Stimulated activated CD8-positive, alpha-beta memory T cell treated with anti-CD3 and anti-CD28 coated beads, Interleukin-2, amount 100 ng/mL, for 48 hours (primary cell): Measurements from ENCODE around the gene GPR162.
"Not testable (repeated sequence)": the region's sequence is repeated elsewhere in the genome, so short reads cannot be mapped to it uniquely, and the experiment has no call there.

Experiments
- DNase-seq, 2 donors: peaks; one replicate each; pipeline ENCODE4 v3.0.0-alpha.2; 2020; ENCODE audit warnings: low read depth in 2 of 2

GPR162 gene

DNA sequence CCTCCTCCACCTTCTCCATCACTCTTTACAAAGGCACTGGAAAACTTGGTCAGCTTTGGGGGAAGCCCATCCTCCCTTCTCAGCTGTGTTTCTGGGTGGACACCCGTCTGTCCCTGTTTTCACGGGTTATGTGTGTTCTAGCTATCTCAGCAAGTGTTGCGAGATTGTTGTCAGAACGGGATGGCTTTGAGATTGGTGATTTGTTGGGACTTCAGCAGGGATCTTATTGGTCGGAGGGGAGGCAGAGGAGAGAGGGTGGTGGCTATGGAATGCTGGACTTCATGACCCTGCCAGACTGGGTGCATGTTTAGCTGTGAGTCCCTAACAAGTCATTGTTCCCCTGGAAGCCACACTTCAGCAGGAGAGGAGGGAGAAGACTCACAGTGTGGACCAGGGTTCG, 32.4 kb downstream of the GPR162 start:
- no peak for DNase-seq

DNA sequence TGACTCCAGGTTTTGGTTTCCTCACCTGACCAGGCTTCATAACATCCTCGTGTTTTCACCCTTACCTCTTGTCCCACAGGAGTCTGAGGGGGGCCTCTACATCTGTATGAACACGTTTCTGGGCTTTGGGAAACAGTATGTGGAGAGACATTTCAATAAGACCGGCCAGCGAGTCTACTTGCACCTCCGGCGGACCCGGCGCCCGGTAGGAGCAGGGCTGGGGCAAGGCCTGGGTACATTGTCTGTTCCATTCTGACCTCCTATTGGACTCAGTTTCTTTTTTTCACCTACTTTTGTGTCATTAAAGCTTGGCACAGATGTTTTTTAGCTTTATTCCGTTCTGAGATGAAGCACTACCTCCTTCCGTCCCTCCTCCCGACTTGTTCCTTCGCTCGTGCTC, 33.7 kb downstream of the GPR162 start:
- no peak for DNase-seq

DNA sequence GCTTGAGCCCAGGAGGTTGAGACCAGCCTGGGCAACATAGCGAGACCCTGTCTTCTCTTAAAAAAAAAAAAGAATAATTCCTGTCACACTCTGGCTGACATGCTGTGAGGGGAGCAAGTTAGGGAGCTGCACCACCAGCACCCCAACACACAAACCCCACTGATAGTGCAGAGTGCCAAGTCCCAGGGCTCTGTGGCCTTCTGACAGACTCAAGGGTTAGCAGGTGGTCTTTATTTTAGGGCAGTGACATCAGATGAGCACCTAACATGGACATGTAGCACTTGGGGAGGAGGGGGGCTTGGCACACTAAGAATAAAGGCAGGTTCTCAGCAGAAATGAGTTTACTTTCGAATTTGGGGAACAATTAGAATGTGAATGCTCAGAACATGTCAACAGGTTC, 37.2 kb downstream of the GPR162 start:
- no peak for DNase-seq

DNA sequence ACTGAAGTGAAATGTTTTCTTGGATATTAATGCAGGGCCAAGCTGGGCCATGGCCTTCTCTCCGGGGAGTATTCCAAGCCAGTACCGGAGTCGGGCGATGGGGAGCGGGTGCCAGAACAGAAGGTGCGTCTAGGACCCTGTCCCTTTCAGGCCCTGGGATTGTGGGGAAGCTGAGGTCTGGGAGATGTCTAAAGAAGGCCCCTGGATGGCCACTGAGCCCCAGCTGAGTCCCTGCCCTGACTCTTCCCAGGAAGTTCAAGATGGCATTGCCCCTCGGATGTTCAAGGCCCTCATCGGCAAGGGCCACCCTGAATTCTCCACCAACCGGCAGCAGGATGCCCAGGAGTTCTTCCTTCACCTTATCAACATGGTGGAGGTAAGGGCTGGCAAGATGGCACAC, 38.5 kb downstream of the GPR162 start:
- DNase-seq: no peak

- no peak for DNase-seq
Observed at GRCh38 chr12:6860942-6861341, 39.3 kb downstream of the GPR162 start.

GRCh38 chr12:6861391-6861790, 39.8 kb downstream of the GPR162 start:
- no peak for DNase-seq

GRCh38 chr12:6863033-6863432, 41.4 kb downstream of the GPR162 start:
- DNase-seq: no peak

DNA sequence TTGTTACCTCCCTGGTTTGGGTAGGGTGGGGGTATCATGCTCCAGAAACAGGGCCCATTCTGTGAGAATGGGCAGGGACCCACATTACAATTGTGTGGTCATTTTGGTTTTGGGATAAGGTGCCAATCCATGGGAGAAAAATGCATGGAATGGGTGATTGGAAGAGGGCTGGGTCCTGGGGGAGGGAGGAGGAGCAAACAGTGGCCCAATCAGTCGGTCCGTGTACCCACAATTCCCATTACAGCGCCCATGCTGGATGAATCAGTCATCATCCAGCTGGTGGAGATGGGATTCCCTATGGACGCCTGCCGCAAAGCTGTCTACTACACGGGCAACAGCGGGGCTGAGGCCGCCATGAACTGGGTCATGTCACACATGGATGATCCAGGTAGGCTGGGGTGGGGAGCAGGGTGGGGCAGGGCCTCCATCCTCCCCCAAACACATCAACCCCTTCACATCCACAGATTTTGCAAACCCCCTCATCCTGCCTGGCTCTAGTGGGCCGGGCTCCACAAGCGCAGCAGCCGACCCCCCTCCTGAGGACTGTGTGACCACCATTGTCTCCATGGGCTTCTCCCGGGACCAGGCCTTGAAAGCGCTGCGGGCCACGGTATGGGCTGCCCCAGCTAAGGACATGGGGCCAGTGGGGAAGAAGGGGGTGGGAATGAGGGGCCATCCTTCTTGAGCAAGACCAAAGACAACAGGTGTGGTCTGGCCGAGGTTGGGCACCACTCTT, 42.1 kb downstream of the GPR162 start:
- DNase-seq: no peak

DNA sequence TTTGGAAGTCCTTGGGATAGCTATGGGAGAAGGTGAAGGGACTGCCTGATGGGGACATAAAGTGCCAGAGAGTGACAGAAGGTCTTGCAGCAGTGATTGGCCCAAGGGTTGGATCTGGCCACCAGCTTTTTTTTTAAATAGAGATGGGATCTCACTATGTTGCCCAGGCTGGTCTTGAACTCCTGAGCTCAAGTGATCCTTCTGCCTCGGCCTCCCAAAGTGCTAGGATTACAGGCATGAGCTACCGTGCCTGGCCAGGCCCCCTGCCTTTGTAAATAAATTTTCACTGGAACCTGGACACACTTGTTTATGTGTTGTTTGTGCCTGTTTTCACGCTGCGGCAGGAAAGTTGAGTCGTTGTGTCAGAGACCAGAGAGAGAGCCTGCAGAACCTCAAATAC, 43.7 kb downstream of the GPR162 start:
- DNase-seq: not testable (repeated sequence)

DNA sequence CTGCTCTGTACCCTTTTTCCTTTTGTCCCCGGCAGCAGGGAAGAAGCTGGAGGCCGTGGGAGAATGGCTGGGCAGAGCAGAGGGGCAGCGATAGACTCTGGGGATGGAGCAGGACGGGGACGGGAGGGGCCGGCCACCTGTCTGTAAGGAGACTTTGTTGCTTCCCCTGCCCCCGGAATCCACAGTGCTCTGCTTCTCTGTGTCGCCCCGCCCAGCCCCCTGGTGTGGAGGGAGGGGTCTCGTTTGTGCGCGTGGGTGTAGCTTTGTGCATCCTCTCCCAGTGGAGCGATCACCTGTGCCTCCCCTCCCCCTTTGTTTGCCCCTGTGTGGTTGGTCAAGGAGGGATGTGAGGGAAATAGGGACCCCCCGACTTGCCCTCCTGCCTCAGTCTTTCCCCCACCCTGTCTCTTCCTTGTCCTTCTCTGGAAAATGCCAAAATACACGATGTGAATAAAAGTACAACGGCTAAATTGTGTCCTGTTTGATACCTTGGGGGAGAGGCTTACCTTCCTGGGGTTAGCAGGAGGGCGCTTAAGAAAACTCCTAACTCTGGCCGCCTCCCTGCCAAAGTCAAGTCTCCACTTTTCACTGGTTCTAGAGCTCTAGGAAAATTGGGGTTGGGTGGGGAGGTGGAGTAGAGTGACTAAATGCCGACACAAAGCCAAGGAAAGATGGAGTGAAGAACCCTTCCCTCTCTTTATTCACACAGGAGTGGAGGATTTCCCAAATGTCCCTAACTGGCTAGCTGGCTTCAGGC, 44.7 kb downstream of the GPR162 start:
- no peak for DNase-seq

DNA sequence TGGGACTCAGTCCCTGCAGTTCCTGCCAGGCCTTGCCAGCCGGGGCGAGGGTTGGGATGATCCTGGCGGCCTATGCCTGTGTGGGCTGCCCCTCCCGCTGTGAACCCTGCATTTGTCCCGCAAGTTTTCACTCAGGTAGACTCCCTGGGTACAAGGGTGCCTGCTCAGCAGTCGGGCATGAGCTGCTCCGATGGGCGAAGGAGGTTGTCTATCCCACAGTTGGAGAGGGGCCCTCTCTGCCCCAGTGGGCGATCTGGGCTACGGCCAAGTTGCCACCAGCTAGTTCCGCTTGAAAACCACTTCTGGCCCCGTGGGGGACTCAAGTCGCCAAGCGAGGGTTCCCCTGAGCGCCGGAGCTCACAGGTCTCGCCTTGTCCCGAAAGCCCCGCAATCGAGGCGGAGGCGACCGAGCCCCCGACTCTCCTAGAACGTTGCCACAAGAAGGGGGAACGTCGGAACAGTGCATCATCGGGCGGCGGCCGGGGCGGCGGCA, 45.3 kb downstream of the GPR162 start:
- no peak for DNase-seq

GRCh38 chr12:6867413-6868210, 46.0 kb downstream of the GPR162 start, which contains the start of gene TPI1:
Gene TPI1 (plus strand): TSS chr12:6867531. CDS start chr12:6867567, 36 bp downstream.
- DNase-seq: peak; percentile 71 to 74

DNA sequence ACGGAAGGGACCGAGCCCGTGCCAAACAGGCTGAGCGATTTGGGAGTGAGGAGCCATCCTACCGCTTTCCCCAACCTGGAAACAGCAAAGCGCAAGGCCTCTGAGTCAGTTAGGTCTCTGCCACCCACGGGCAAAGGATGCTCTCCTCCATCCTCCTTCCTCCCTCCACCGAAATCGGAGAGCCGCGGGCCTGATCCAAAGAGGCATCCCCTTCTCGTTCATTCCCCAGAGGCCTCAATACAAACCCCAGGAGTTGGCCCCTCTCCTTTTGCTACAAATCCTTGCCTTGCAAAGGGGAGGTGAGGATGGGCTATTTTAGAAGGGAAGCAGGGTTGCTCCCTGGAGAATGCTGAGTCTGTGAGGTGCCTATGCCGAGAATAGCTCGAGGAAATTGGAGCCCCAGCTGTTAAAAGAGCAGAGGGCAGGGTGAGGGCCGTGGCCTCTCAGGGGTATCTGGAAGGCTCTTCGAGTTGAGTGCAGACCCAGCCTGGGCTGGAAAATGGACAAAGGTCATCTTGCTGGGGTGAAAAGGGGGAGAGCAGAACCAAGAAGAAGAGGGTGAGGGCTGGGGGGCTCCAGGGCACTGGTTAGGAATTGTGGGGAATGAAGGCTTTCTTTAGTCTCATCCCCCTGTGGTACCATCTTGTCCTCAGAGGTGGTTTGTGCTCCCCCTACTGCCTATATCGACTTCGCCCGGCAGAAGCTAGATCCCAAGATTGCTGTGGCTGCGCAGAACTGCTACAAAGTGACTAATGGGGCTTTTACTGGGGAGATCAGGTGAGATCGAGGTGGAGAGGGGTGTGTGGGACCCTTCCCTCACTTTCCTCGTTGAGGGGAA, 46.8 kb downstream of the GPR162 start:
- DNase-seq: no peak

- peak; percentile 61 to 77 for DNase-seq
Observed at GRCh38 chr12:6869049-6870021, 47.7 kb downstream of the GPR162 start.

GRCh38 chr12:6870304-6870703, 48.7 kb downstream of the GPR162 start:
- not testable (repeated sequence) for DNase-seq

GRCh38 chr12:6871052-6871957, 49.7 kb downstream of the GPR162 start:
- DNase-seq: peak; percentile 36 to 37

DNA sequence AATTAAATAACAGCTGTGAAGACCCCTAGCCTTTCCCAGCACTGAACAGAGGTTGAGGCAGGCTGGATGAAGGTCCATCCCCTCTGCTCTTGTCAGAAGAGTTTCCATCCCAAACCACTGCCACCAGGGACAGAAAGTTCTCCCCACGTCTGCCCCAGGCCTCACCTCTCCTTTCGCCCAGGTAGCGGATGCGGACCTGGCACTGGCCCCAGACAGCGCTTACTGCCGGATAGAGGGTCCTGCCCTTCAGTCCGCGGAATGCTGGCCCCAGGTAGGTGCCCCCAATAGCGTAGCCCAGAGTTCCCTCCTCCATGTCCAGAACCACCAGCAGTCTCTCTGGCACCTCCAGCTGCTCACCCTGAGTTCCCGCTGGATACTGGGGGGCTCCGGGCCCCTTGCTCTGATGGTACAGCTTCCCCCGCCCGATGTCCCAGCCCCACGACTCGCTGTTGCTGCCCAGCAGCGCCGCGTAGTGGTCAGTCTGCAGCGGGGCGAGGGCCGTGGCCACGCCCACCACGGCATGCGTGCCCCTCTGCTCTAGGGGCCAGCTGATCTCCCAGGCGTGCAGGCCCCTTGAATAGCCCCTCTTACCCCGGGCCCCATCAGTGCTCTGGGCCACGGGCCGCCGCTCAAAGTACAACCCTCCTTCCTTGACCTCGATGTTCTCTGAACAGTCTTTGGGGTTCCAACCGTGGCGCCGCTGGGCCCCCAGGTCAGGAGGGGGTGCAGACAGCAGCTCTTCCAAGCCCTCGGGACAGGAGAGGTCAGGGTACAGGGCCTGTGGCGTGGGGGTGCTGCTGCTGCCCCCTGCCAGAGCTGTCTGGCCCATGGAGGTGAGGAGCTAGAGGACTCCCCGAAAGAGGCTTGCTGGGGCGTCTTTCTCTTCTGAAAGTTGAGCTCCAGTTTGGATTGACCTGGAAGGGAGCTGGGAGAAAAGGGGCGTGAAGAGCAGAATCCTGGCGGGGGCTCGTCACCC, 50.7 kb downstream of the GPR162 start:
- DNase-seq: peak; percentile 81 to 86
